Measurements from ENCODE around the gene POLA1.
A peak's percentile ranks its signal among the peaks of the same experiment; 100 is the strongest.

The POLA1 gene

DNA sequence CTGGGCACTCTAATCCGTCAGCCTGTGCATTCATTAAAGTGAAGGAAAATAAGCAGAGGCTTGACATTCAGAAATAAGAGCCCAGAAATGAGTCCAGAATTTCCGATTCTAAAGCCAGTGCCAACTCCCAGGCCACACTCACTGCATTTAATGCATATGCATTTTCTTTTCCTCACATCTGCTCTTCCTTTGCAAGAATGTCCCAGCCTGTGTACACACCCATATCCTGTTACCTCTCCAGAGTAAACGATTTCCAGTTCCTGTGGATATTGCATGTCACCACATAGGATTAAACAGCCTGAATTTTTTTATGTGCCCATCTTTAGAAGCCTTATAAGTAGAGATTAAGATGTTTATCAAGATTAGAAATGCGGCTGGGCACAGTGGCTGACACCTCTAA, 294.6 kb downstream of the POLA1 start:
- Histone ChIP-seq H3K9ac (ENCODE audit: insufficient read length, low read depth) (no peak overlapping the region), H3K27me3 (ENCODE audit: insufficient read depth, insufficient read length) (no peaks in the 10 kb centered on the region), H3K4me3 (ENCODE audit: insufficient read length, low read depth) (no peak overlapping the region), H3K36me3 (ENCODE audit: insufficient read depth, insufficient read length, low read length) (peaks cover 5% of the 10 kb centered on the region), H3K9me3 (ENCODE audit: insufficient read depth, low read length) (no peaks in the 10 kb centered on the region), H3K4me1 (ENCODE audit: insufficient read depth, insufficient read length) (no peaks in the 10 kb centered on the region)
- TF ChIP-seq YY1 (IDR thresholded peaks at IDR 0.05; ENCODE audit: insufficient read depth, insufficient read length), result no peak
- no peak for TF ChIP-seq SUZ12 (IDR thresholded peaks at IDR 0.05; ENCODE audit: extremely low read depth, insufficient read depth, insufficient read length)
- TF ChIP-seq ZNF274 (IDR thresholded peaks at IDR 0.05; ENCODE audit: low read depth, low read length), result no peak
- DNase-seq (ENCODE audit: low read depth, low spot score), result no peak

DNA sequence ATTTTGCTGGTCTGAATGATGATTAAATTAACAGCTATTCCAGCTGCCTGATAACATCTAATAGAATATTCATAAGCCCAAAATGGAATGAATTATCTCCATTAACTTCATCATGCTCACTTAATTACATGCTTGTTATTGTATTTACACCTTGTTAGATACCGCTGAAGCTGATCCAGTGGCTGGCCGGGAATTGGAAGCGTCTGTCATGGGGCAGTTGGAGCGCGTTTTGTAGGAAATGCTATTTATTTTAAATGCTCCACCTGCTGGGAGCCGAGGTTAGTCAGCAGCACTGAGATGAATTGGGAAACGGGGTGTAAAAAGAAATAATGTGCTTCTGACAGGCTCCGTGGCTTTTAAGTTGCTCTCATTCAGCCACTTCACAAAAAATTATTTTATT, 296.8 kb downstream of the POLA1 start:
- H3K4me3 ChIP-seq (ENCODE audit: insufficient read length, low read depth), result no peak overlapping the region
- H3K36me3 ChIP-seq (ENCODE audit: insufficient read depth, insufficient read length, low read length), result peaks cover 5% of the 10 kb centered on the region
- H3K4me1 ChIP-seq (ENCODE audit: insufficient read depth, insufficient read length), result peaks cover 8% of the 10 kb centered on the region
- H3K27me3 ChIP-seq (ENCODE audit: insufficient read depth, insufficient read length), result no peaks in the 10 kb centered on the region
- no peak for TF ChIP-seq ZNF274 (IDR thresholded peaks at IDR 0.05; ENCODE audit: low read depth, low read length)
- no peak for TF ChIP-seq SUZ12 (IDR thresholded peaks at IDR 0.05; ENCODE audit: extremely low read depth, insufficient read depth, insufficient read length)
- TF ChIP-seq YY1 (IDR thresholded peaks at IDR 0.05; ENCODE audit: insufficient read depth, insufficient read length), result no peak
- no peak overlapping the region for H3K9ac ChIP-seq (ENCODE audit: insufficient read length, low read depth)
- no peak for DNase-seq (ENCODE audit: low read depth, low spot score)
- no peaks in the 10 kb centered on the region for H3K9me3 ChIP-seq (ENCODE audit: insufficient read depth, low read length)

DNA sequence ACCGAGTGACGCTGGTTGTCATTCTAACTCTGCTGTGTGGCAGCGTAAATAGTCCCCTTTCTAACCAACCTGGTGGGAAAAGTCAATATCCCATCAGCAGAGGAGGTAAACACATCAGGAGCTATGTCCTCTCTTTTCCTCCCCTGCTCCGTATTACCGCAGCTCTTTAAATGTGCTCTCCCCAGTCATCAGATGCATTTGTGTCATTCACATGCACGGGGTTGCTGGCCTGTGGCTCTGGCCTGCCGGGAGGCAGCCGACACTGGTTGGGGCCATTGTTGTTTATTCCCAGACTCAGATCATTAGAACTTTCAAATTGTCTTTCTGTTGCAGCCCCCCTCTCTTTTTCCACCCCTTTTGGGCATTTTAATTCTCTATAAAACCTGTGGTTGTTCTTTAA, 300.2 kb downstream of the POLA1 start:
- H3K9me3 ChIP-seq (ENCODE audit: insufficient read depth, low read length), result no peaks in the 10 kb centered on the region
- peaks cover 2% of the 10 kb centered on the region for H3K36me3 ChIP-seq (ENCODE audit: insufficient read depth, insufficient read length, low read length)
- no peak overlapping the region for H3K4me3 ChIP-seq (ENCODE audit: insufficient read length, low read depth)
- DNase-seq (ENCODE audit: low read depth, low spot score), result no peak
- TF ChIP-seq YY1 (IDR thresholded peaks at IDR 0.05; ENCODE audit: insufficient read depth, insufficient read length), result no peak
- TF ChIP-seq ZNF274 (IDR thresholded peaks at IDR 0.05; ENCODE audit: low read depth, low read length), result no peak
- no peak for TF ChIP-seq SUZ12 (IDR thresholded peaks at IDR 0.05; ENCODE audit: extremely low read depth, insufficient read depth, insufficient read length)
- peaks cover 8% of the 10 kb centered on the region for H3K4me1 ChIP-seq (ENCODE audit: insufficient read depth, insufficient read length)
- H3K9ac ChIP-seq (ENCODE audit: insufficient read length, low read depth), result peak overlapping the region; percentile 36
- H3K27me3 ChIP-seq (ENCODE audit: insufficient read depth, insufficient read length), result no peaks in the 10 kb centered on the region

GRCh38 chrX:24996096-24996709, 302.5 kb downstream of the POLA1 start:
- DNase-seq (ENCODE audit: low read depth, low spot score), result no peak
- Histone ChIP-seq H3K4me1 (ENCODE audit: insufficient read depth, insufficient read length) (peaks cover 8% of the 10 kb centered on the region), H3K36me3 (ENCODE audit: insufficient read depth, insufficient read length, low read length) (peaks cover 2% of the 10 kb centered on the region), H3K9me3 (ENCODE audit: insufficient read depth, low read length) (no peaks in the 10 kb centered on the region), H3K9ac (ENCODE audit: insufficient read length, low read depth) (no peak overlapping the region), H3K27me3 (ENCODE audit: insufficient read depth, insufficient read length) (peaks cover 15% of the 10 kb centered on the region), H3K4me3 (ENCODE audit: insufficient read length, low read depth) (no peak overlapping the region)
- TF ChIP-seq ZNF274 (IDR thresholded peaks at IDR 0.05; ENCODE audit: low read depth, low read length) (no peak), YY1 (IDR thresholded peaks at IDR 0.05; ENCODE audit: insufficient read depth, insufficient read length) (no peak), SUZ12 (IDR thresholded peaks at IDR 0.05; ENCODE audit: extremely low read depth, insufficient read depth, insufficient read length) (no peak)

DNA sequence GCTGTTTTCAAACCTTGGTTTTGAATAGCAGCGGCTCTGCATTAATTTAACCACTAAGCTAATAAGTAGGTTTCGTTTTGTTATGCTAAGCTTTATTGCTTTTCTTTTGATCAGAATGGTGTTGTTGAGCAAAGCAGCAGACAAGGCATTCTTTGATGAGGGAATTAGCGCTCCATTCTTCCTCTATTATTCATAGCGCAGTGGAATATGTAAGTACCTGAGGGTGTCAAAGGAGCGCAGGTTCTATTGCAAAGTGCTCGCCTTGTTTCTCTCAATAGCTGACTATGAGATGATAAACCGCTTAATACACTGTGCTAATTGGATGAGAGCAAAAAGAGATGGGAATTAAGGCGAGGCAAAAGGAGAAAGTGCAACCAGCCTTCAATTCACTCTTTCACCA, 305.8 kb downstream of the POLA1 start:
- TF ChIP-seq SUZ12 (IDR thresholded peaks at IDR 0.05; ENCODE audit: extremely low read depth, insufficient read depth, insufficient read length) (no peak), ZNF274 (IDR thresholded peaks at IDR 0.05; ENCODE audit: low read depth, low read length) (no peak), YY1 (IDR thresholded peaks at IDR 0.05; ENCODE audit: insufficient read depth, insufficient read length) (no peak)
- Histone ChIP-seq H3K4me1 (ENCODE audit: insufficient read depth, insufficient read length) (peaks cover 7% of the 10 kb centered on the region), H3K9ac (ENCODE audit: insufficient read length, low read depth) (no peak overlapping the region), H3K9me3 (ENCODE audit: insufficient read depth, low read length) (no peaks in the 10 kb centered on the region), H3K27me3 (ENCODE audit: insufficient read depth, insufficient read length) (peaks cover 47% of the 10 kb centered on the region), H3K36me3 (ENCODE audit: insufficient read depth, insufficient read length, low read length) (peaks cover 2% of the 10 kb centered on the region), H3K4me3 (ENCODE audit: insufficient read length, low read depth) (no peak overlapping the region)
- DNase-seq (ENCODE audit: low read depth, low spot score), result no peak

DNA sequence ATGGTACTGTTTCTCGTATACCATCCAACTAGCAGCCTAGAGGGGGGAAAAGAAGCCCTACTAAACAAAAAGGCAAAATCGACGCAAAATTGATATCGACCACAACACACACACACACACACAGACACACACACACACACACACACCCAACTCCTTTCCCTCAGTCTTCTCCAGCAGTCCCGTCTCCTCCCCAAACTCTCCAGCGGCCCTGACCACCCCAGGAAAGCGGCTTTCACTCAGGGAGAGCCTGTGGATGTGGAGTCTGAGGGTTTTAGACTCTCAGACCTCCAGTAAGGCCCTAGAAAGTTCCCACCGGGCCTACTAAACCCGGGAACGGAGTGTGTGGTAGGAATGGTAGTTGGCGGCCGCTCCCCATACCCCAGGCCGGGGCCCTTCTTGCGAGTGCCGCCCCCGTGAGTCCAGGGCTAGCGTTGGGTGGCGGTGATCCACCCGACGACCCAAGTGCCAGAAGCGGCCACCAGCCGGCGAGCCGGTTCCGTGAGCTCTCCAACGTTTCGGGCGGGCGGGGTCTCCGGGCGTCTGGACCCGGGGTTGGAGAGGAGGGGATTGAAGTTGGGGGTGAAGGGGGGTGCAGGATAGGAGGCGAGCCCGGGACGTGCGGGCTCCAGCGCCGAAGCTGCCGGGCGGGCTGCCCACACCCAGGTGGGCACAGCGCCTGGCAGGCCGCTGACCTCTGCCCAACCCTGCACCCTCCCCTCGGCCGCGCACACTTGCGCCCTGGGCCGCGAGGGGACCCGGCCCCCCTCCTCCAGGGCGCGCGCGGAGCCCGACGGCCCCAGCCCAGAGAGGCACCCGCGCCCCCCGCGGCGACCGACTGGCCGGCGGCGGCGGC, 308.3 kb downstream of the POLA1 start:
- peak overlapping the region; percentile 10 for H3K9ac ChIP-seq (ENCODE audit: insufficient read length, low read depth)
- TF ChIP-seq ZNF274 (IDR thresholded peaks at IDR 0.05; ENCODE audit: low read depth, low read length), result no peak
- no peak for TF ChIP-seq YY1 (IDR thresholded peaks at IDR 0.05; ENCODE audit: insufficient read depth, insufficient read length)
- TF ChIP-seq SUZ12 (IDR thresholded peaks at IDR 0.05; ENCODE audit: extremely low read depth, insufficient read depth, insufficient read length), result peak; percentile 65
- H3K27me3 ChIP-seq (ENCODE audit: insufficient read depth, insufficient read length), result peaks cover 73% of the 10 kb centered on the region
- H3K4me3 ChIP-seq (ENCODE audit: insufficient read length, low read depth), result peak overlapping the region; percentile 34
- no peak for DNase-seq (ENCODE audit: low read depth, low spot score)
- peaks cover 5% of the 10 kb centered on the region for H3K4me1 ChIP-seq (ENCODE audit: insufficient read depth, insufficient read length)
- no peaks in the 10 kb centered on the region for H3K9me3 ChIP-seq (ENCODE audit: insufficient read depth, low read length)
- no peaks in the 10 kb centered on the region for H3K36me3 ChIP-seq (ENCODE audit: insufficient read depth, insufficient read length, low read length)

DNA sequence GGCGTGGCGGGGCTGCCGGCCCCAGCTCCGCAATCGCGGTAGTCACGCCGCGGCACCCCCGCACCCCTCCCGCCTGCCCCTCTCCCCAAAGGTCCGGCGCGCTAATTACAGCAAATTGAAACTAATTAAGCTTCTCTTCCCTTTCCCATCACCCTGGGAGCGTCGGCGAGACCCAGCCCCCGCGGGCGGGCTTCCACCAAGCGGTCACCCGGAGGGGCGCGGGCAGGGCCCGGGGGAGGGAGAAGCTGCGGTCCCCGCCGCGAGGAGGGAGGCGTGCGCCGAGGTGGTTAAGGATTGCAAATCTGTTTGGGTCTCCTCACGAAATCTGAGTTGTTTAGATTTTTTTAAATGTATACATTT, 308.9 kb downstream of the POLA1 start:
- Histone ChIP-seq H3K4me3 (ENCODE audit: insufficient read length, low read depth) (peak overlapping the region; percentile 29), H3K9ac (ENCODE audit: insufficient read length, low read depth) (no peak overlapping the region), H3K36me3 (ENCODE audit: insufficient read depth, insufficient read length, low read length) (no peaks in the 10 kb centered on the region), H3K9me3 (ENCODE audit: insufficient read depth, low read length) (no peaks in the 10 kb centered on the region), H3K27me3 (ENCODE audit: insufficient read depth, insufficient read length) (peaks cover 79% of the 10 kb centered on the region), H3K4me1 (ENCODE audit: insufficient read depth, insufficient read length) (peaks cover 5% of the 10 kb centered on the region)
- no peak for DNase-seq (ENCODE audit: low read depth, low spot score)
- TF ChIP-seq ZNF274 (IDR thresholded peaks at IDR 0.05; ENCODE audit: low read depth, low read length) (no peak), SUZ12 (IDR thresholded peaks at IDR 0.05; ENCODE audit: extremely low read depth, insufficient read depth, insufficient read length) (no peak), YY1 (IDR thresholded peaks at IDR 0.05; ENCODE audit: insufficient read depth, insufficient read length) (no peak)

Data from NT2/D1 (cell line).